B cell (primary cell): ENCODE results near the gene HES2. TPM values are rescaled to one million over a fixed set of nuclear protein-coding genes. Genes with fewer than 3 reads are reported as not detected.

Source experiments
- ATAC-seq: fragments of 200-7000 bp; cut with Tn5 transposase; one replicate; pipeline ENCODE4 v1.10.0; 2021; ENCODE audit warnings: low read depth, mild to moderate bottlenecking, moderate number of reproducible peaks, moderate library complexity
- CTCF ChIA-PET: fragments of 350-600 bp; sonication (Branson Sonifier 250); formaldehyde crosslinking; loops from one replicate; lab custom pipeline; 2021; ENCODE audit warnings: antibody characterized with exemption, inconsistent platforms; lab: Charles Lee
- POLR2A ChIA-PET: fragments of 350-600 bp; sonication (Branson Sonifier 250); formaldehyde crosslinking; loops from one replicate; lab custom pipeline; 2021; ENCODE audit warnings: antibody characterized with exemption; lab: Charles Lee
- DNase-seq: peaks from one replicate; pipeline ENCODE4 v3.0.0; 2013
- H2AFZ ChIP-seq: 2 replicates; pipeline ENCODE4 v1.6.1; 2012; ENCODE audit warnings: mild to moderate bottlenecking, low read depth, low read length; ENCODE audit not compliant: insufficient read depth, poor library complexity, severe bottlenecking
- H3K27ac ChIP-seq, 2 donors: 1 replicate in 1 of 2; 2 replicates in 1 of 2; pipeline ENCODE4 v1.5.1; 2012 to 2013; ENCODE audit warnings: low read length in 2 of 2, mild to moderate bottlenecking in 2 of 2, moderate library complexity in 1 of 2
- H3K27me3 ChIP-seq, 4 experiments: fragments of 200-600 bp in 1 of 4; sonication (generic) in 1 of 4; replicated peaks in 1 of 4; 1 replicate in 2 of 4; 2 replicates in 2 of 4; pipeline versions ENCODE4 v1.6.1 to v1.7.0; 2013 to 2016; ENCODE audit warnings: low read length in 3 of 4, mild to moderate bottlenecking in 2 of 4, mixed read lengths in 1 of 4, moderate library complexity in 1 of 4; ENCODE audit not compliant: insufficient read depth in 4 of 4, control insufficient read depth in 3 of 4; ENCODE audit errors: control extremely low read depth in 1 of 4
- H3K36me3 ChIP-seq, 2 experiments: replicated peaks in 1 of 2; 1 replicate in 1 of 2; 2 replicates in 1 of 2; pipeline versions ENCODE4 v1.6.1 to v1.7.1; 2013; ENCODE audit warnings: low read length in 1 of 2; ENCODE audit not compliant: insufficient read depth in 2 of 2, control insufficient read depth in 1 of 2; ENCODE audit errors: control extremely low read depth in 1 of 2, extremely low read depth in 1 of 2
- H3K4me1 ChIP-seq, 2 donors: fragments of 200-600 bp in 1 of 2; sonication (generic) in 1 of 2; 1 replicate in 1 of 2; 2 replicates in 1 of 2; pipeline versions ENCODE4 v1.5.1 to v1.6.1; 2013 to 2017; ENCODE audit warnings: low read length in 2 of 2; ENCODE audit not compliant: control insufficient read depth in 2 of 2, insufficient read depth in 2 of 2
- H3K4me2 ChIP-seq: replicated peaks from 2 replicates; pipeline ENCODE3; 2012; ENCODE audit warnings: mild to moderate bottlenecking, low read depth, low read length; ENCODE audit not compliant: poor library complexity, severe bottlenecking
- H3K4me3 ChIP-seq, 5 experiments: fragments of 200-600 bp in 1 of 5; sonication (generic) in 1 of 5; 1 replicate in 3 of 5; 2 replicates in 2 of 5; pipeline versions ENCODE4 v1.5.1 to v1.7.0; 2011 to 2016; ENCODE audit warnings: low read length in 4 of 5, mild to moderate bottlenecking in 4 of 5, low read depth in 2 of 5, control low read depth in 1 of 5, moderate library complexity in 1 of 5; ENCODE audit not compliant: insufficient read depth in 1 of 5; ENCODE audit errors: control extremely low read depth in 1 of 5, extremely low read depth in 1 of 5
- H3K79me2 ChIP-seq: fragments of 200-600 bp; sonication (generic); one replicate; pipeline ENCODE4 v1.6.0; 2016; ENCODE audit warnings: low read length; ENCODE audit not compliant: control insufficient read depth, insufficient read depth
- H3K9ac ChIP-seq: fragments of 200-600 bp; sonication (generic); 2 replicates; pipeline ENCODE4 v1.6.1; 2017; ENCODE audit warnings: mild to moderate bottlenecking, low read length, moderate library complexity
- H3K9me3 ChIP-seq, 3 donors: one replicate each; pipeline versions ENCODE4 v1.6.1 to v1.7.1; 2013; ENCODE audit warnings: low read length in 2 of 3; ENCODE audit not compliant: control insufficient read depth in 2 of 3, insufficient read depth in 1 of 3; ENCODE audit errors: control extremely low read depth in 1 of 3
- H4K20me1 ChIP-seq: 2 replicates; pipeline ENCODE4 v1.6.0; 2012; ENCODE audit warnings: mild to moderate bottlenecking, low read length; ENCODE audit not compliant: insufficient read depth, control insufficient read depth, poor library complexity, severe bottlenecking
- H3K27ac Mint-ChIP-seq: one replicate; pipeline ENCODE4 v1.8.0; 2021; ENCODE audit warnings: mixed read lengths
- H3K27me3 Mint-ChIP-seq: one replicate; pipeline ENCODE4 v1.8.0; 2021; ENCODE audit warnings: mixed read lengths
- H3K4me1 Mint-ChIP-seq: one replicate; pipeline ENCODE4 v1.8.0; 2021; ENCODE audit warnings: mixed read lengths
- H3K4me3 Mint-ChIP-seq: one replicate; pipeline ENCODE4 v1.8.0; 2021; ENCODE audit warnings: mixed read lengths
- H3K9me3 Mint-ChIP-seq: one replicate; pipeline ENCODE4 v1.8.0; 2022; ENCODE audit warnings: mixed read lengths; ENCODE audit not compliant: insufficient read depth
- EZH2 ChIP-seq: IDR thresholded peaks from 2 replicates; pipeline ENCODE4 v1.6.1; 2012; ENCODE audit warnings: borderline replicate concordance, low read depth, mild to moderate bottlenecking, moderate library complexity, low read length; ENCODE audit not compliant: insufficient read depth, poor library complexity, severe bottlenecking
- WGBS: methylation state at CpG from one replicate; pipeline ENCODE4 v1.1.5; 2013; ENCODE audit warnings: missing lambda C conversion rate; ENCODE audit not compliant: insufficient coverage; 5-methylcytosine and 5-hydroxymethylcytosine counted together
- intact Hi-C: fragments of 100-400 bp; cut with micrococcal nuclease; formaldehyde crosslinking; loops from one replicate; pipeline ENCODE4 v1.10.0; 2022
- polyA plus RNA-seq: library from polyadenylated mRNA; depleted of rRNA; stranded (reverse); fragments of >200 nt; gene quantifications from 2 replicates; pipeline ENCODE4 v1.2.3, GENCODE V29; 2012
- total RNA-seq, 2 donors: library from RNA; stranded (reverse); fragments of 120-200 nt in 1 of 2; gene quantifications; 1 replicate in 1 of 2; 2 replicates in 1 of 2; pipeline versions ENCODE4 v1.2.3 to v1.2.4, GENCODE V29; 2013 to 2022
- TF ChIP-seq, protein P1 (sequence below): fragments of 200-600 bp; IDR thresholded peaks from one replicate; pipeline ENCODE4 v1.8.0; 2022; ENCODE audit warnings: antibody characterized with exemption, mild to moderate bottlenecking

Gene HES2
- total and polyA plus RNA-seq, 2 donors (not counting 1 experiment from before 2014, with no cell fraction given), result not detected

DNA sequence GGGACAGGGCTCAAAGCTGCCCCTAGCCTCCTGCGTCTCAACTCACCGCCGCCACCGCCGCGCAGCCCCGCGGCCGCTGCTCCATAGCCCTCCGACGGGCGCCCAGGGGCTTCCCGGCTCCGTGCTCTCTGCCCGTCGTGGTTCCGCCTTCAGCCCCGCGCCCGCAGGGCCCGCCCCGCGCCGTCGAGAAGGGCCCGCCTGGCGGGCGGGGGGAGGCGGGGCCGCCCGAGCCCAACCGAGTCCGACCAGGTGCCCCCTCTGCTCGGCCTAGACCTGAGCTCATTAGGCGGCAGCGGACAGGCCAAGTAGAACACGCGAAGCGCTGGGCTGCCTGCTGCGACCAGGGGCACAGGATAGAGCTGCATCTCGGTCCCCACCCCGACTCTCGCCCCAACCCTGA lies 46.3 kb upstream of the HES2 start, which contains the start of gene TNFRSF25:
Gene TNFRSF25 (minus strand): TSS at position 151 of the 400 bp plus-strand sequence. CDS start 66 bp downstream, at position 85.
- H3K27ac ChIP-seq, result no peak within 1 kb of the TSS

DNA sequence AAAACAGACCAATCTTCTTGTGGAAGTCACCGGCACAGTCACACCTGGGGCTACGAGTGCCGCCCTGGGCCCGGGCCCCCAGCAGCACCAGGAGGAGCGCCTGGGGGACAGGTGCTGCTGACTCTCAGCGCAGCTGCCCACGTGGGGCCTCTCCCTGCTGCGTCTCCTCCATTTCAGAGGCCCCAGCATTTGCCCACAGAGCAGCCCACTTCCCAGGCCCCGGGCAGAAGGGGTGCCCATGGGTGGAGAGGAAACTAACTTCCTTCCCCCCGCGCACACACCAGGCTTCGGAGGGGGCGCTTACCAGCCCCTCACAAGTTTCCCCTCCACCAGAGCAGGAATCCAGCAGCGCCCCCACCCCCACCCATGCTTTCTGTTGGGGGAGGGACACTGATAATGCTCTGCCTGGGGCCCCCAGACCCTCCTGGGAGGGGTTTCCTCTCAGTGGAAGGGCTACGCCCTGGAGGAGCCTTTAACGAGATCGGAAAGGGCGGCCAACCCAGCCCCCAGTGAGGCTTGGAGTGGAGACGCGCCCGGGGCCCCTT lies 45.8 kb upstream of the HES2 start:
- no peak for DNase-seq
- H3K4me3 Mint-ChIP-seq, result peak overlapping the region; percentile 29
- Histone ChIP-seq H4K20me1 (no peaks in the 10 kb centered on the region), H3K27me3 (peaks cover 0 to 35% (median 14%) of the 10 kb centered on the region in 4 experiments), H2AFZ (peak overlapping the region; percentile 22), H3K9ac (no peak overlapping the region), H3K79me2 (no peaks in the 10 kb centered on the region), H3K4me2 (peak overlapping the region; percentile 53), H3K4me3 (peak overlapping the region in 2 of 5 experiments; percentile 18 to 37), H3K36me3 (no peaks in the 10 kb centered on the region), H3K9me3 (peaks cover 0 to 4% (median 0%) of the 10 kb centered on the region in 3 donors), H3K4me1 (peaks cover 6 to 16% of the 10 kb centered on the region in 2 donors), H3K27ac (no peak overlapping the region)
- TF ChIP-seq, protein P1, sequence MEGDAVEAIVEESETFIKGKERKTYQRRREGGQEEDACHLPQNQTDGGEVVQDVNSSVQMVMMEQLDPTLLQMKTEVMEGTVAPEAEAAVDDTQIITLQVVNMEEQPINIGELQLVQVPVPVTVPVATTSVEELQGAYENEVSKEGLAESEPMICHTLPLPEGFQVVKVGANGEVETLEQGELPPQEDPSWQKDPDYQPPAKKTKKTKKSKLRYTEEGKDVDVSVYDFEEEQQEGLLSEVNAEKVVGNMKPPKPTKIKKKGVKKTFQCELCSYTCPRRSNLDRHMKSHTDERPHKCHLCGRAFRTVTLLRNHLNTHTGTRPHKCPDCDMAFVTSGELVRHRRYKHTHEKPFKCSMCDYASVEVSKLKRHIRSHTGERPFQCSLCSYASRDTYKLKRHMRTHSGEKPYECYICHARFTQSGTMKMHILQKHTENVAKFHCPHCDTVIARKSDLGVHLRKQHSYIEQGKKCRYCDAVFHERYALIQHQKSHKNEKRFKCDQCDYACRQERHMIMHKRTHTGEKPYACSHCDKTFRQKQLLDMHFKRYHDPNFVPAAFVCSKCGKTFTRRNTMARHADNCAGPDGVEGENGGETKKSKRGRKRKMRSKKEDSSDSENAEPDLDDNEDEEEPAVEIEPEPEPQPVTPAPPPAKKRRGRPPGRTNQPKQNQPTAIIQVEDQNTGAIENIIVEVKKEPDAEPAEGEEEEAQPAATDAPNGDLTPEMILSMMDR, result no peak
- ChIA-PET CTCF (no interaction called here), POLR2A (no interaction called here)
- H3K27me3 Mint-ChIP-seq, result peaks cover 26% of the 10 kb centered on the region
- no peak for ATAC-seq
- no peak overlapping the region for H3K27ac Mint-ChIP-seq
- peaks cover 11% of the 10 kb centered on the region for H3K4me1 Mint-ChIP-seq
- no peaks in the 10 kb centered on the region for H3K9me3 Mint-ChIP-seq
- intact Hi-C loops, result no loop called here
- 7% methylated on average over 15 of the region's 21 CpGs for WGBS

More for the DNA sequence above, 46.3 kb upstream of the HES2 start, which contains the start of gene TNFRSF25:
- H2AFZ ChIP-seq, result peak within 1 kb of the TSS; percentile 22
- peaks cover 0 to 30% (median 12%) of the 10 kb centered on the region in 4 experiments for H3K27me3 ChIP-seq
- POLR2A ChIA-PET, result no interaction called here
- ATAC-seq (peak; percentile 49), DNase-seq (peak; percentile 36)
- intact Hi-C loops, result no loop called here
- WGBS, result 9% methylated on average over 43 of the region's 43 CpGs
- H3K27me3 Mint-ChIP-seq, result peaks cover 26% of the 10 kb centered on the region
- H3K4me2 ChIP-seq, result peak within 1 kb of the TSS; percentile 53
- CTCF ChIA-PET, result no interaction called here
- no peaks in the 10 kb centered on the region for H4K20me1 ChIP-seq
- H3K9me3 ChIP-seq, result peaks cover 0 to 5% (median 0%) of the 10 kb centered on the region in 3 donors
- H3K36me3 ChIP-seq, result no peaks in the 10 kb centered on the region
- H3K4me1 Mint-ChIP-seq, result peaks cover 6% of the 10 kb centered on the region
- TF ChIP-seq, protein P1, result no peak
- no peak for TF ChIP-seq EZH2
- H3K27ac Mint-ChIP-seq, result no peak within 1 kb of the TSS
- H3K4me3 Mint-ChIP-seq, result peak within 1 kb of the TSS; percentile 29
- H3K9ac ChIP-seq, result no peak within 1 kb of the TSS
- H3K79me2 ChIP-seq, result no peaks in the 10 kb centered on the region
- H3K9me3 Mint-ChIP-seq, result no peaks in the 10 kb centered on the region
- peaks cover under 1 to 11% of the 10 kb centered on the region in 2 donors for H3K4me1 ChIP-seq
- peak within 1 kb of the TSS in 2 of 5 experiments; percentile 18 to 37 for H3K4me3 ChIP-seq
